CD8-positive, alpha-beta memory T cell (primary cell): ENCODE results near the gene KCNJ8. TPM values are rescaled to one million over a fixed set of nuclear protein-coding genes. Genes with fewer than 3 reads are reported as not detected.

Experiments used
- CTCF ChIA-PET: fragments of 350-600 bp; sonication (Branson Sonifier 250); formaldehyde crosslinking; loops from one replicate; lab custom pipeline; 2021; ENCODE audit warnings: antibody characterized with exemption; lab: Charles Lee
- POLR2A ChIA-PET: fragments of 350-600 bp; sonication (Branson Sonifier 250); formaldehyde crosslinking; loops from one replicate; lab custom pipeline; 2021; ENCODE audit warnings: antibody characterized with exemption; lab: Charles Lee
- DNase-seq, 5 donors: peaks; one replicate each; pipeline versions ENCODE4 v3.0.0 to v3.0.0-alpha.2; 2020 to 2022; ENCODE audit warnings: mixed read lengths in 1 of 5
- H3K27ac ChIP-seq: one replicate; pipeline ENCODE4 v1.7.0; 2013; ENCODE audit warnings: low read depth, mild to moderate bottlenecking, low read length, moderate library complexity
- H3K27me3 ChIP-seq: 2 replicates; pipeline ENCODE4 v1.7.0; 2013; ENCODE audit warnings: low read length, mild to moderate bottlenecking; ENCODE audit not compliant: insufficient read depth, poor library complexity, severe bottlenecking
- H3K36me3 ChIP-seq: 2 replicates; pipeline ENCODE4 v1.7.0; 2013; ENCODE audit warnings: mild to moderate bottlenecking, low read length, moderate library complexity; ENCODE audit not compliant: insufficient read depth
- H3K4me1 ChIP-seq: 2 replicates; pipeline ENCODE4 v1.7.0; 2013; ENCODE audit warnings: mild to moderate bottlenecking, low read length, moderate library complexity; ENCODE audit not compliant: insufficient read depth
- H3K4me3 ChIP-seq: 2 replicates; pipeline ENCODE4 v1.7.0; 2013; ENCODE audit warnings: mild to moderate bottlenecking, low read length
- H3K9me3 ChIP-seq: 2 replicates; pipeline ENCODE4 v1.7.0; 2013; ENCODE audit warnings: mild to moderate bottlenecking, low read length
- H3K27ac Mint-ChIP-seq, 8 donors: one replicate each; pipeline ENCODE4 v1.8.0; 2020 to 2021; ENCODE audit warnings: mixed read lengths in 8 of 8, mild to moderate bottlenecking in 6 of 8, inconsistent platforms in 3 of 8, moderate library complexity in 3 of 8
- H3K27me3 Mint-ChIP-seq, 2 donors: one replicate each; pipeline ENCODE4 v1.8.0; 2020 to 2021; ENCODE audit warnings: mixed read lengths in 2 of 2, mild to moderate bottlenecking in 1 of 2, moderate library complexity in 1 of 2
- H3K36me3 Mint-ChIP-seq, 3 donors: one replicate each; pipeline ENCODE4 v1.8.0; 2020 to 2021; ENCODE audit warnings: mixed read lengths in 3 of 3, inconsistent platforms in 1 of 3, mild to moderate bottlenecking in 1 of 3
- H3K4me1 Mint-ChIP-seq, 3 donors: one replicate each; pipeline ENCODE4 v1.8.0; 2020 to 2021; ENCODE audit warnings: mixed read lengths in 3 of 3, inconsistent platforms in 1 of 3, mild to moderate bottlenecking in 1 of 3
- H3K4me3 Mint-ChIP-seq, 7 donors: one replicate each; pipeline ENCODE4 v1.8.0; 2020 to 2021; ENCODE audit warnings: mixed read lengths in 7 of 7, mild to moderate bottlenecking in 6 of 7, moderate library complexity in 4 of 7, inconsistent platforms in 2 of 7
- H3K9me3 Mint-ChIP-seq, 5 donors: one replicate each; pipeline ENCODE4 v1.8.0; 2020 to 2022; ENCODE audit warnings: mixed read lengths in 5 of 5, mild to moderate bottlenecking in 3 of 5, moderate library complexity in 2 of 5, inconsistent platforms in 1 of 5
- polyA plus RNA-seq: library from polyadenylated mRNA; unstranded; fragments of 300-500 nt; fragmentation: Illumina TruSeq; gene quantifications from one replicate; pipeline ENCODE4 v1.2.3, GENCODE V29; 2021
- total RNA-seq, 2 experiments: library from RNA; stranded (reverse); gene quantifications; one replicate each; pipeline ENCODE4 v1.2.3, GENCODE V29; 2021

Gene KCNJ8
- total and polyA plus RNA-seq, 3 experiments from 2014 or later, result not detected

DNA sequence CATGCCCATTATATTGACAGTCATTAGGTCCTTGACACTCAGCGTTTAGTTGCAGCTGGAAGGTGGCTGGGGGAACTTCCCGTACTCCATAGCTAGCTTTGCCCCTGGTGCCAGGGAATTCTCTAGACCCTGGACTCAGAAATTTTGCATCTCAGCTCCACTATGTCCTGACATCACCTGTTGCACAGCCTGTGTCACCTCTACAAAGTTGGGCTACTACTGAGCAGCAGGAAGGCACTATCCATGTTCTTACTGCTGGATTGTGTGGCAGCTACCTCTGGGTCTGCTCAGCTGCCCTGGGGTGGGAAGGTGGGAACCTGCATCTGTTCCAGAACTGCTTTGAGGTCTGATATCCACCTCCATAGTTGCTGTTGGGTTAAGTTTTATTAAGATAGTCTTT, 11.0 kb downstream of the KCNJ8 start:
- Histone ChIP-seq H3K4me3 (no peak overlapping the region), H3K36me3 (no peaks in the 10 kb centered on the region), H3K27me3 (no peaks in the 10 kb centered on the region), H3K27ac (no peak overlapping the region), H3K9me3 (no peaks in the 10 kb centered on the region), H3K4me1 (no peaks in the 10 kb centered on the region)
- Mint-ChIP-seq H3K4me1 (no peaks in the 10 kb centered on the region), H3K36me3 (no peaks in the 10 kb centered on the region), H3K27me3 (peaks cover 5 to 9% of the 10 kb centered on the region in 2 donors), H3K9me3 (no peaks in the 10 kb centered on the region), H3K27ac (no peak overlapping the region), H3K4me3 (no peak overlapping the region)
- CTCF ChIA-PET, result no interaction called here
- DNase-seq, result no peak
- POLR2A ChIA-PET, result no interaction called here

DNA sequence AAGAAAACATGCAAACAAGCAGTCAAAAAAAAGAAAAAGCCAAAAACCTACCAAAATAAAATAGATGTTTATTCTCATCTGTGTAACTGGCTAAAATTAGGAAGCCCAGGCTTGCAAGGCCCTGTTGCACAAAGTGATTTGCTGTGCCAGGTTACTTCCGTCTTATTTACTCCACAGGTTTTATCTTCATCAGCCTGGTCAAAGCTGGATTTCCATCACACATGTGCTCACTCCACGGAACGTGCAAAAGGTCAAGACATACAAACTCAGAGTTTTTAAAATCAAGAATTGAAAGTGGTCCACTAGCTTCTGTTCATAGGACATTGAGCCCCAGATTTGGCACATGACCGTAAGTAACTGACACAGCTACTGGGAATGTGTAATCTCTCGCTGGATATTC, 14.8 kb downstream of the KCNJ8 start:
- H3K9me3 ChIP-seq, result no peaks in the 10 kb centered on the region
- H3K4me3 Mint-ChIP-seq, result no peak overlapping the region
- H3K27ac ChIP-seq, result no peak overlapping the region
- H3K4me1 ChIP-seq, result no peaks in the 10 kb centered on the region
- no peak for DNase-seq
- H3K36me3 ChIP-seq, result no peaks in the 10 kb centered on the region
- H3K27me3 Mint-ChIP-seq, result peaks cover 7% of the 10 kb centered on the region in 2 donors
- H3K9me3 Mint-ChIP-seq, result no peaks in the 10 kb centered on the region
- no peak overlapping the region for H3K27ac Mint-ChIP-seq
- ChIA-PET CTCF (no interaction called here), POLR2A (no interaction called here)
- H3K36me3 Mint-ChIP-seq, result no peaks in the 10 kb centered on the region
- no peaks in the 10 kb centered on the region for H3K27me3 ChIP-seq
- no peak overlapping the region for H3K4me3 ChIP-seq
- H3K4me1 Mint-ChIP-seq, result no peaks in the 10 kb centered on the region

DNA sequence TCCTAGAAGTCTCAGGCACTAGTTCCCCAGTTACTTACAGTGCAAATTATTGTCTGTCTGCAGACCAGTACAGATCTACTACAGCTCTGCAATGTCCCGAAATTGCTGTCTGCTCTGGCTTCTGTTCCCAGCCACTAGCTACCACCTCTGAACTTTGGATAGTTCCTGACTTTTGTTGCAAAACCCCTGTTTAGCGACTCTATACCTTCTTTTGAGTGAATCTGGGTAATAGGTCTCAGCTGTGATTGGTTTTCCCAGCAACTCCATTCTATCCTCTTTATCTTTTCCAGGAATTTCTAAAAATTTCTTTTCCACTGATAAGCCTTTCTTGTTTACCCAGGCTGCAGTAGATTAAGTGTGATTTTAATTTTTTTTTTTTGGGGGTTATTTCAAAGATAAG, 16.8 kb downstream of the KCNJ8 start:
- Histone ChIP-seq H3K9me3 (no peaks in the 10 kb centered on the region), H3K4me1 (no peaks in the 10 kb centered on the region), H3K4me3 (no peak overlapping the region), H3K27ac (no peak overlapping the region), H3K36me3 (no peaks in the 10 kb centered on the region), H3K27me3 (no peaks in the 10 kb centered on the region)
- Mint-ChIP-seq H3K36me3 (no peaks in the 10 kb centered on the region), H3K27me3 (peaks cover 6 to 13% of the 10 kb centered on the region in 2 donors), H3K9me3 (no peaks in the 10 kb centered on the region), H3K4me3 (no peak overlapping the region), H3K4me1 (no peaks in the 10 kb centered on the region), H3K27ac (no peak overlapping the region)
- no peak for DNase-seq
- ChIA-PET POLR2A (no interaction called here), CTCF (no interaction called here)

DNA sequence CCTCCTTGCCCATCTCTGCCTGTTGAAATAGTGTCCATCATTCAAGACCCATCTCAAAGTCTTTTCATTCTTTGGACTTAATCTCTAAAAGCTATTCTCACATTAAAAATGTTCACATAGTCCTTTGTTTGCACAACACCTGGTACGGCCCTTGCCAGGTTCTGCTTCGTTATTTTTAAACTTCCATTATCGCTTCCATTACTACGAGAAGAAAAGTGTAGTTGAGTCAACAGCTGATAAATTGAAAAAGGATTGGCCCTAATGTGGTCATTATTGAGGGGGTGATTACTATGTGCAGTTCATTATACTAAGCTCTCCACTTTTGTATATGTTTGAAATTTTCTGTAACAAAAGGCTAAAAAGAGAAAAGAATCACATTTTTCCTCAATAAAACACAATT, 17.8 kb downstream of the KCNJ8 start:
- no peaks in the 10 kb centered on the region for H3K9me3 Mint-ChIP-seq
- H3K4me1 ChIP-seq, result no peaks in the 10 kb centered on the region
- H3K36me3 ChIP-seq, result no peaks in the 10 kb centered on the region
- peaks cover 6 to 10% of the 10 kb centered on the region in 2 donors for H3K27me3 Mint-ChIP-seq
- no peak overlapping the region for H3K4me3 Mint-ChIP-seq
- no peak overlapping the region for H3K27ac ChIP-seq
- H3K4me1 Mint-ChIP-seq, result no peaks in the 10 kb centered on the region
- ChIA-PET CTCF (no interaction called here), POLR2A (no interaction called here)
- H3K36me3 Mint-ChIP-seq, result no peaks in the 10 kb centered on the region
- H3K4me3 ChIP-seq, result no peak overlapping the region
- no peaks in the 10 kb centered on the region for H3K9me3 ChIP-seq
- H3K27me3 ChIP-seq, result no peaks in the 10 kb centered on the region
- no peak for DNase-seq
- no peak overlapping the region for H3K27ac Mint-ChIP-seq

DNA sequence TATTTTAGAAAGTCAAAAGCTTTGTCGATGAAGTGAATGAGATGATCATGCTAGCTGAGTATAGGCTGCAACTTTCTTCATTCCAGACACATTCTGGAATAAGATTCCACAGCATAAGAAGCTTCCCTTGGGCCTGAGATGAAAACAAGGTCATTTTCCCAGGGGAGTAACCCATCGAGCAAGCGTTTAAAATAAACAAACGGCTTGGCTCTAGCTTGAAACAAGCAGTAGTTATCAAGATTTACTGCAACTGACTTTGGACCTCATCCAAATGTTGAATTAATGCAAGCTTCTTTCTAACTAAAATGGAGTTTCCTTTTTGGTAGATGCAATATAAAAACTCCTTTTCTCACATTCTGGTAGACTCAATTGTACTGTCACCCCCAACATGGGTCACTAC, 23.0 kb downstream of the KCNJ8 start:
- no peaks in the 10 kb centered on the region for H3K36me3 ChIP-seq
- no peak overlapping the region for H3K27ac ChIP-seq
- H3K36me3 Mint-ChIP-seq, result no peaks in the 10 kb centered on the region
- peaks cover 7 to 26% of the 10 kb centered on the region in 2 donors for H3K27me3 Mint-ChIP-seq
- H3K9me3 Mint-ChIP-seq, result peaks cover 0 to 2% (median 0%) of the 10 kb centered on the region in 5 donors
- H3K4me1 ChIP-seq, result no peaks in the 10 kb centered on the region
- no peak overlapping the region for H3K4me3 ChIP-seq
- H3K4me3 Mint-ChIP-seq, result no peak overlapping the region
- H3K27ac Mint-ChIP-seq, result no peak overlapping the region
- H3K4me1 Mint-ChIP-seq, result no peaks in the 10 kb centered on the region
- no peaks in the 10 kb centered on the region for H3K27me3 ChIP-seq
- ChIA-PET POLR2A (no interaction called here), CTCF (no interaction called here)
- no peaks in the 10 kb centered on the region for H3K9me3 ChIP-seq
- no peak for DNase-seq

DNA sequence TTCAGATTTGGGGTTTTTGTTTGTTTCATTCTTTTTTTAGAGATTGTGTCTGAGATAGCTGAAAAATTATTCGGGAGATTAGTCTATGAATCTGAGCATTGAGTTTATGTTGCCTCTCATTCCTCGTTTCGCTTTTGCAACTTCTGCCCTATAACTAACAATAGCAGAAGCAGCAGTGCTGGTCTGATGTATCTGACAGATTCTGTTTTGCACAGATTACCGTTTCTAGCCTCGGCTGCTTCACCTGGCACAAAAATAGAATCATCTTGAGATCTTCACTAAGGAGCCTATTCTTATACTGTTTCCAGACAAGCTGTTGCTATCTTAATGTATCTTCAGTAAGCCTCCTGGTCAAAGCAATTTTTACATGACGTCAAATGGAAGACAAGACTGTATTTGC, 29.2 kb downstream of the KCNJ8 start:
- H3K4me3 ChIP-seq, result no peak overlapping the region
- H3K4me1 Mint-ChIP-seq, result no peaks in the 10 kb centered on the region
- H3K9me3 ChIP-seq, result no peaks in the 10 kb centered on the region
- no peaks in the 10 kb centered on the region for H3K36me3 ChIP-seq
- H3K4me3 Mint-ChIP-seq, result no peak overlapping the region
- H3K27ac Mint-ChIP-seq, result no peak overlapping the region
- peaks cover 6 to 43% of the 10 kb centered on the region in 2 donors for H3K27me3 Mint-ChIP-seq
- no peaks in the 10 kb centered on the region for H3K4me1 ChIP-seq
- no peak for DNase-seq
- POLR2A ChIA-PET, result no interaction called here
- H3K27ac ChIP-seq, result no peak overlapping the region
- peaks cover 0 to 16% (median 3%) of the 10 kb centered on the region in 5 donors for H3K9me3 Mint-ChIP-seq
- peaks cover 0 to 2% (median 0%) of the 10 kb centered on the region in 3 donors for H3K36me3 Mint-ChIP-seq
- H3K27me3 ChIP-seq, result no peaks in the 10 kb centered on the region
- CTCF ChIA-PET, result no interaction called here

DNA sequence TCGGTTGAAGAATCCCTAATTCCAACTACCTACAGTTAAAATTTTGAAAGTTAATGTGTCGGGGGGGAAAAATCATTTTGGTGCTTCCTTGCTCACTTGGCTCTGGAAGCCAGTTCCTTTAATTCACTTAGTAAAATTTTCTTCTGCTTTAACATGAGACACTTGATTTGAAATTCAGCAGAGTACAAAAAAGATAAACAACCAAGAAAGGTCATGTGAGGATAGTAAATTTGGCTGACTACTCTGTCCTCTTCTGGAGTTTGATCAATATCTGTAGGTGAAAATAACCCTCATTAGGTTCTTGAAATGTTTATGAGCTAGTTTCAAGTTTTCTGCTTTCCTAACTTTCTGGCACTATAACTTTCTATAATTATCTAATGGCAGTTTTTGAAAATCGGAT, 43.4 kb downstream of the KCNJ8 start:
- no peak overlapping the region for H3K4me3 ChIP-seq
- H3K27ac Mint-ChIP-seq, result no peak overlapping the region

DNA sequence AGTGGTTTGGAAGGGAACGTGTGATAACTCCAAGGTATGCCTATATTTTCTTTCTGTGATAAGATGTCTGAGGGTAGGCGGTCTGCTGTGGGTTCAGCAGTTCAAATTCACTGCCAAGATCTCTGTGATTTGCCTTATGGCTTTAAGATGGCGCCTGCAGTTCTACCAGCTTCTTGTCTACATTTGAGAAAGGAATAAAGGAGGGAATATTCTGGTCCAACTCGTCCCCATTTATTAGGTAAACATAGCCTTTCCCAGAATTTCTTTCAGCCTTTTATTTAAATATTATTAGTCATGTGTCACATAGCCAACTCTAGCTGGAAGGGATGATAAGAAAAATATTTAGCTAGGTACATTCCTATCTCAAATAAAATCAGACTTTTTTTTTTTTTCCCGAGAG, 48.8 kb downstream of the KCNJ8 start:
- Mint-ChIP-seq H3K36me3 (no peaks in the 10 kb centered on the region), H3K27ac (no peak overlapping the region), H3K27me3 (peaks cover 4 to 8% of the 10 kb centered on the region in 2 donors), H3K9me3 (peaks cover 0 to 3% (median 0%) of the 10 kb centered on the region in 5 donors), H3K4me3 (no peak overlapping the region), H3K4me1 (no peaks in the 10 kb centered on the region)
- Histone ChIP-seq H3K9me3 (no peaks in the 10 kb centered on the region), H3K4me3 (no peak overlapping the region), H3K4me1 (no peaks in the 10 kb centered on the region), H3K27ac (no peak overlapping the region), H3K27me3 (no peaks in the 10 kb centered on the region), H3K36me3 (no peaks in the 10 kb centered on the region)
- CTCF ChIA-PET, result no interaction called here
- DNase-seq, result no peak
- POLR2A ChIA-PET, result no interaction called here

More for the DNA sequence above, 43.4 kb downstream of the KCNJ8 start:
- CTCF ChIA-PET, result no interaction called here
- no peak overlapping the region for H3K27ac ChIP-seq
- POLR2A ChIA-PET, result no interaction called here
- Mint-ChIP-seq H3K4me1 (no peaks in the 10 kb centered on the region), H3K4me3 (no peak overlapping the region), H3K27me3 (peaks cover 19 to 34% of the 10 kb centered on the region in 2 donors), H3K36me3 (no peaks in the 10 kb centered on the region), H3K9me3 (peaks cover 0 to 6% (median 2%) of the 10 kb centered on the region in 5 donors)
- DNase-seq, result no peak
- no peaks in the 10 kb centered on the region for H3K9me3 ChIP-seq
- H3K36me3 ChIP-seq, result no peaks in the 10 kb centered on the region
- no peaks in the 10 kb centered on the region for H3K27me3 ChIP-seq
- no peaks in the 10 kb centered on the region for H3K4me1 ChIP-seq
